ENCODE data around the gene ADARB1.
A peak's percentile ranks its signal among the peaks of the same experiment; 100 is the strongest.

The ADARB1 gene

DNA sequence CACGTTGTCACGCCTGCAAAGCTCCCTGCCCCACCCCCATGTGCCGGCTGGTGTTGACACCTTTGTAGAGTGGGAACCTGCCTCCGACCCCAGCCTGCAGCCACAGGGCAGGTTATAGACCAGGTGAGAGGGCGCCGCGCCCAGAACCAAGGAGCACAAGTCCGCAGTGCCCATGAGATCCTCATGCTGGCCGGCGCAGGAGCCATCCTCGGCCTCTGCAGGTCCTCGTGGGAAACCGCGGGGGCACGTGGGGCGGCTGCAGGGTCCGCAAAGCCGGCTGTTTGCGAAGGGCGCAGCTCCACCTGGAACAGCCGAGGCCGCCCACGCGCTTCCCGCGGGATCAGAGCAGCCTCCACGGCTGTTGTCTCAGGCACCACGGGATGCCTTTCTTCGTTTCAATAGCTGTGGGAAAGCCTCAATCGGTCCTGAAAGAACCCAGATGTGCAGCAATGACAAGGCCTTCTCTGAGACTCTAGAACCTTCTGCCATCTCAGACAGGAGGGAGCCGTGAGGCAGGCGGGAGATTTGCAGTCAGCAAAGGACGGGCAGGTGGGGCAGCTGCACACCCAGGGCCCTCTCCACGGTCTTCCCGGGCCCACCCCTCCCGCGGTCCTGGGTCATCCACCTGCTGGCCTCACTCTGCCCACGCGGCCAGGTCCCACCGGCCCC is 183.4 kb downstream of the ADARB1 start:
- DNase-seq = peak in 1 of 2 experiments; percentile 9

DNA sequence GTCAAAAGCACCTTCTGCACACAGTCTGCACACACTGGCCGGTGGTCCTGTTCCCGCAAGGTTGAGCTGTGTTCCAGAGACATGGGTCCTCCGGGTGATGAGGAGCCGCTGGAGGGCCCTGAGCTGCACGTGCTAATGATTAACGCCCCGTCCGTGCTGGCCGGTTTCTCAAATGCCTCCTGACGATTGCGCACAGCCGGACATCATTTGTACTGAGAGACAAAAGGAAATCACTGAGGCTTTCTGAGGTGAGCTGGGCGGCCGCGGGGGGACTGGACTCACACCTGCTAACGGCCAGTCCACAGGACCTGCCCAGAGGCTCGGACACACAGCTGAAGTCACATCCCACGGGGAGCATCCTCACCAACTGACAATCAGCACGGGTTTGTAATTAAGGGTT is 184.1 kb downstream of the ADARB1 start:
- DNase-seq = peak in 1 of 2 experiments; percentile 6

DNA sequence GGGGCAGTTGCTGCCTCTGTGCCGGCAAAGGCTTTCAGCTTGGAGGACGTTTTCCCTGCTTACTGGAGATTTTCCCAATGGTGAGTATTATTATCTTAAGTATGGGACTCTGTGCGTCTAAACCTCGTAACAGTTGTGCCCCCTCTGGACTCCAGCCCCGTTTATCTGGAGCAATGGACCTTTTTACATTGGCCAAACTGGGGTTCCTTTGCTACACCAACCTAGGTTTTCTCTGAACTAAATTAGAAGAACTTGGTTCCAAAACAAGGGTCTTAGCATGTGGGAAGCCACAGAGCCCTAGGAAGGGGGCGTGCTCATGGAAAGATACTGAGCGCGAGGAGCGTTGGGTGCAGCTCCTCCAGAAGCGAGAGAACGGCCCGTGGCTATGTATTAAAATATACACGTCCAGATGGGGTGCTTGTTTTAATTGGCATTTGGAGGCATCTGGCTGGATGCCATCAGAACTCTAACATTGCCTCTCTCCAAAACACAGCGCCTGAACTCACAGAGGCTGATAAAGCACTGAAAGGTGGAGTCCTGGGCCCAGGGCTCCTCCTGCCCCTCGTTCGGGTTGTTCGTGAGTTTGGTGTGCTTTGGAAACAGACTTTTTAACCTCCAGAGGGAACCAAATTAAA is 184.9 kb downstream of the ADARB1 start:
- peak in 1 of 2 experiments; percentile 6 for DNase-seq

DNA sequence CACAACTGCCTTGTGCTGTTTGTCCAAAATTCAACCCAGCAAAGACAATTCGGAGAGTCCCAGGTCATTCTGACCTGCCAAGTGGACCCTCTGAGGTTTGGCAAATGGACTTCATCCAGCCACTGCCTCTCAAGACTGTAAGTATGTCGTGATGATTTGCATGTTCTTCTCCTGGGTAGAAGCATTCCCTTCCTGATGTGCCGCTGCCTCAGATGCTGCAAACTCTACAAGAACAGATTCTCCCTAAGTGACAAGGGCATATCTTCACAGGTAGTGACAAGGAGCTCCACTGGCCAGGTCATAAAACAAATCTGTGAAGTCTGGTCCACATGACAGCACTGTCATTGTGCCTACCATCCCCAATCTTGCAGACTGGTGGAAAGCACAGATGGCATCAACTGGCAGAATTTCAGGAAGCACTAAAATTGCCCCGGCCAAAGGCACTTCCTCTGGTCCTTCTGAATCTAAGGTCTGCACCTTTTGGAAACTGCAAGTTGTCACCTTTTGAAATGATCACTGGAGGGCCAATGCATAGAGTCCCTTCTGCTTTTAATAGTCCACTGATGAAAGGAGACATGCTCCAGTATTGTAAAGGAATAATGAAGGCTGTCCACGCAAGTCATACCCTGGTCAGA is 185.9 kb downstream of the ADARB1 start:
- no peak for DNase-seq

DNA sequence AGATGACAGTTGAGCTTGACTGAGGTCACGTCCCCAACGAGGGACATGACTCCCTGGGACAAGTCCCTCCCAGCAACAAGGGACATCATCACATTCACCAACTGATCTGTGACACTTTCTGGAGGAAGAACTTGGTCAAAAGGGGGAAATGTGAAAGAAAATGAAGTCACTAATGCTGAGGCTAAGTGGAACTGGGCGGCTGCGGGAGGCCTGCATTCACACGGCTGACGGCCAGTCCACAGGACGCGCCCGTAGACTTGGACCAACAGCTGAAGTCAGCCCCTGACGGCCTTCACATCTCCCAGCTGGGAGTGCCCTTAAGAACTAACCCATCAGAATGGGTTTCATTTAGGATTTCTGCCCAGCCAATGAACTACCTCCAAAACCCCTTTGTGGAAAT is 186.7 kb downstream of the ADARB1 start:
- no peak for DNase-seq

DNA sequence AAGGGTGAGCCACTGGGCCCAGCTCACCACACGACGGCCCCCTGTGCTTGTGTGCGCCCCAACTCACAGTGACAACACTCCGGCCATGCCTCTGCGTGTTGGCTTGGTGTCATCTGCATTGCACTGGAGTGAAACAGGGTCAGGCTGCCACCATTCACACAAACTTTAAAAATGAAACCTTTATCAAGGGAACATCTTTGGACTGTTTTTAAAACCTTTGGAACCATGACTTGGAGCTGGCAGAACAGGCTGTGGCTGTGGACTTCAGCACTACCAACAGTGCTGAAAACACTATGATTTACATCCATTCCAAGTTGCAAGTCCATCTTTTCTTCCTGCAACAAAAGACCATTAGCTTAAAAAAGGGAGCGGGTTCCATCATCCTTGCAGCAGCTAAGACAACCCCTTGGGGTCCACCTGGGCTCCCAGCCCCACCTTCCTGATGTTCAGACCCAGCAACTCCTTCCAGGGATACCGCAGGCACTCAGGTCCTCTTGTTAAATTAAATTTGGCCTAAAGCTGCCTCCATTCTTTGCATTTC is 187.7 kb downstream of the ADARB1 start:
- no peak for DNase-seq

DNA sequence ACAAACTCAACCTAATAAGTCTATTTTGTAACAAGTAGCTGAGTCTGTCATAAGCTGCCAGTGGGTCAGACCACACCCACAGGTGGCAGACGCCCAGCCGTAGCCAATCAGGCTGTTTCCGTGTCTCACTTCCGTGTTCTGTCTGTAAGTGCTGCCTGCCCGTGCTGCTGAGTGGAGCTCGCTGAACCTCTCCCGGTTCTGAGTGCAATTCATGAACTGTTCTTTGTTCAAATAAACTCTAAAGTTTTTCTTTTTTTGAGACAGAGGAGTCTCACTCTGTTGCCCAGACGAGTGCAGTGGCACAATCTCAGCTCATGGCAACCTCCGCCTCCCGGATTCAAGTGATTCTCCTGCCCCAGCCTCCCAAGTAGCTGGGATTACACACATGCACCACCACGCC is 188.2 kb downstream of the ADARB1 start:
- peak in 1 of 2 experiments; percentile 9 for DNase-seq

DNA sequence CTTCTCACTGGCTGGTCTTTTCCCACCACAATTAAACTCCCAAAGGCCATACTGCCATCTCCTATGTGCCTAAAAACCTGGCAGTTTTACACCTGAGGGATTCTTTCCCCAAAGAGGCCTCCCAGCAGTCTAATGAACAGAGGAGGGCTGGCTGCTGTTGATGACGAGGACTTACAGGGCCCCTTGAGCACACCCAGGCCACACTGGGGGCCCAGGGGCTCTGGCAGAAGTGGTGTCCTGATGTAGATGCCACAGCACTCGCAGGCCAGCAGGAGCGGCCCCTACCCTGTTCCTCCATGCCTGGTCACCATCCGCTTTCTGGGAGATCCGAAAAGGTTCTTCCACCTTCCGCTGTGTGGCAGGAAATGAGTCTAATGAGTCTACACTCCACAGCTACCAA is 189.2 kb downstream of the ADARB1 start:
- DNase-seq = peak in 1 of 2 experiments; percentile 5

DNA sequence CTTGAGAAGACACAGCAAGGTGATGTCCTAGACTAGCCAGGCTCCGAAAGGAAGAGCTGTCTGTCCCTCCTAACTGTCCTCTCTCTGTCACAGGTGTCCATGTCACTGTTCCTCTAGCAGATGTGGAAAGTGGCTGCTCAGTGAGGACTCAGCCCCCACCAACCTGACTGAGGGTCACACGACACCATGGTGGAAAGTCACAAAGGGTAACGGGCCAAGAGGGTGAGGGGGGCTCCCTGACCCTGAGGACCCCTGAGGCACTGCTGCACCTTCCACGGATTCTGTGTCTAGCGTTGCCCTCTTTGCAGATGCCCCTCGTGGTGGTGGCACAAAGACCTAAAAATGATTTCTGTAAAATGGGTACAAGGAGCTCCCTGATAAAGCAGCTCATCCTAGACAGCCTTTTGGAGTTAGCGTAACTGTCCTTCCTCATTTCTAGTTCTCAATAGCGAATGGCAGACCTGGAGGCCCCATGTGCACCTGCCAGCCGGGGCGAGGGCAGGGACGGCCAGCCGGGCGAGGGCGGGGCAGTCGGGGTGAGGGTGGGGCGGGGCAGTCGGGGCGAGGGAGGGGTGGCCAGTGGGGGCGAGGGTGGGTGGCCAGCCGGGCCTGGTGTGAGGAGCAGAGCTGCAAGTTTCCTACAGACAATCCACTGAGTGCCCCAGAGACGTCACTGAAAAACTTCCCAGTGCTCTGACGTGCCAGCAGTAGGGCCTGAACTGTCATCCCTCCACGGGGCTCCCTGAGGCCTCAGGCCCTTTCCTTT is 189.9 kb downstream of the ADARB1 start:
- peak; percentile 7 to 10 for DNase-seq

DNA sequence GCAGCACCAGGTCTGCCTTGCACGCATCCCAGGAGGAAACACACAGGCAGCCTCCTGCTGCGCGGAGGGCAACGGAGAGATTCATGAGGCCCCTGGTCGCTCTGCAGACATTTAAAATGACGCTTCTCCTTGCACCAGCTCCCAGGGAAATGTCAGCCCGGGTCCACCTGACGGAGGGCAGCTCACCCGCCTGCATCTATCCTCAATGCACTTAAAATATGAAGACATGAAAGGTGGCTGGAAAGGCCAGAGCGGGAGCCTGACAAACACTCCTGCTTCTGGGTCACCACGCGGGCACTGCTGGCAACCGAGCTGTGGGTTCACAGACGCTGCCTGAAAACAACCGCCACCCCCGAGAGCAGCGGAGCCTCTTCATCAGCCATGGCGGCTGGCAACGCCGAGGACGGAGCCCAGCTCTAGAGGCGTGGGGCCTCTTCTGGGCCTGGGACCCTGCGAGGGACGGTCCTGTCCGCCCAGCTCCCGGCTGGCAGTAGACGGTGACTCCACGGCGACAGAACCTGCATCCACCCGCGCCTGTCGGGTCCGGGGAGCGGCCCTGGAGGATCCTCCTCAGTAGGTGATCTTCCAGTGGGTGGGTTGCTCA is 190.6 kb downstream of the ADARB1 start:
- DNase-seq = peak in 1 of 2 experiments; percentile 14

DNA sequence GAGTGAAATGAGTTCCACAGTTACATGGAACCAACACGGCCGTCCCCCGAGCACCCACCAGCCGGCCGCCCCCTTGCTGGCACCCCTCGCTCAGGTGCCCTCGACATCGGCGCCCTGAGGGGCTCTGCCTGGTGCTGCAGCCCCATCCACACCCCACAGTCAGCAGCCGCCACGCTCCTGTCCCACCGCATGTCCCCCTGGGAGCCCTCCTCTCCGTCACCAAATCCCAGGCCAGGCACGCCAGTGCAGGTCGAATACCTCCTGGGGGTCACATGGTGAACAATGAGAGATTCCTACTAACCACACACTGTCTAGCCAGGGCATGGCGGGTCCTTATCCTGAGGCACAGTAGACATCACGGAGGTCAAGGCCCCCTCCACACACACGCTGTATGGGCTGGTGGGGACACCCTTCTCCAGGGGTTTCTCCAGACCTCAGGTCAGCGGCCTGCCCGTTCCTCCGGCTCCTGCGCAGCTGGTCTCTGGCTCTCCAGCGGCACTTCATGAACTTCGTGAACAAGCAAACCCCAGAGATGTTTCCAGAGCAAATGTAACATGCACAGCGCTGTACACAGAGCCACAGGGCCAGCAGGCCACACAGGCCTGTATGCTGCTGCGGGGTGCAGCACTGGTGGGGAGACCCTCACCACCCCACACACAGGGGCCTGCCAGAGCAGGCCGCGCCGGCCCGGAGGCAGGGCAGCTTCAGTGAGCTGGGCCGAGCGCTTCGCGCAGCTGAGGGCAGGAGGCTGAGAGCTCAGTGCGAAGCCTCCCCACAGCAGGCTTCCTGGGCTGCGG is 191.5 kb downstream of the ADARB1 start:
- no peak for DNase-seq

DNA sequence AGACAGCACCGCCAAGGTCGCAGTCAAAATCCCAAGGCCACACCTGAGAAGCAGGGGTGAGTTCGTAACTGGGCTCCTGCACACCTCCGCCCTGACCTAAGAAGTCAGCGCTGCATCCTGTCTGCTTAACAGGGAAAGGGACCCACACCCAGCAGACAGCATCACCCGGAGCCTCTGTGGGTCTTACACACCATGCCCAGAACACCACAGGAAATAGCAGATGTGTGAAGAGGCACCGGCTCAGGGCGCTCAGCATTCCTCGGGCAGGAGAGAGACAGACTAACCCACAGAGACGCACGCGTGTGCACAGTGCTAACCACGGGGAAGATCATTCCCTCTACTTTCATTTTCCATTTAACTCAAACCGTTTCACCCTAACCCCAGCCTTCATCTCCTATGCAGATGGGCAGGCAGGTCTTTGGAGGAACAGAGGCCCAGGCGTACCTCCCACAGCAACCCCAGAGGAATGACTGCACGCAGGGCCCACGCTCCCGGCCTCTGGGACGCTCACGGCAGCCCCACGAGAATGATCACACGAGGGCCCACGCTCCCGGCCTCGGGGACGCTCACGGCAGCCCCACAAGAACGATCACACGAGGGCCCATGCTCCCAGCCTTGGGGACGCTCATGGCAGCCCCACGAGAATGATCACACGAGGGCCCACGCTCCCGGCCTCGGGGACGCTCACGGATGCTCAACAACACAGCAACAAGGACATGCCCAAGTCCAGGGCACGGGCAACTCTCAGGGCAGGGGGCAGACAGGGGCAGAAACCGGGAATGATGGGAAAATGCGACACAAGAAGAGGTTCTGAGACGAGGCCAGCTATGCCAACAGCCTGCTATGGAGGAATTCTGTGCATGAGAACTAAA is 192.4 kb downstream of the ADARB1 start:
- DNase-seq = peak; percentile 60 to 67

DNA sequence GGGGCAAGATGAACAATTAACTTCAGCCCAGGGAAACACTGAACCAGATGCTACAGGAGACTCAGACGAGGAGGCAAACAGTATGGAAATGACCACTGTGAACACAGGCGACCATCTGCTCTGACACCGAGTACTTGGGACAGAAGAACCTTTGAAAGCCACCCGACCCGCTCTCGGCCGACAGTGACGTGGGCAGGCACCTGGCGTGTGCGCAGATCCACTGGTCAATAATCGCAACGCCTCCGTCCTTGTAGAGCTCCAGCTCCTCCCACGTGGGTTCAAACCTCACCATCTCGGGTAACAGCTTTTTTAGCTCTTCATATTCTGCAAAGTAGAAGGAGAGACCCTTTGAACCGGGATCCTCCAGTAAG is 193.0 kb downstream of the ADARB1 start:
- DNase-seq = peak; percentile 13 to 14

DNA sequence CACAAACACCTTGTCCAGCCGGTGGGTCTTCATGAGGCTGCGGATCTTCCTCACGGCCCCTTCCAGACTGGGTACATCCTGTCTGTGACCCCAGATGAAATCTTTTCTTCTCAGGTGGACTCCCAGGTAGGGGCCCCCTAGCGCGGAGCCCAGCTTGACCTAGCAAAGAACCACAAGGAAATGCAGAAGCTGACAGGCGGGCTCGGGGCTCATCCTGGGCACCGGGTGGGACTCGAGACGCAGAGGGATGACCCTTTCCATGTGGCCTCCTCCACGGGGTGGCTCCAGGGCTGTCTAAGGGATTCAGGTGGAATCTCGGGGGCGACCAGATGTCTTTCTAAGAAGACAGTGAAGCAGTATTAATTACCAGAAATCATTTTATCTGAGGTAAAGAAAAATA is 195.5 kb downstream of the ADARB1 start:
- no peak for DNase-seq

DNA sequence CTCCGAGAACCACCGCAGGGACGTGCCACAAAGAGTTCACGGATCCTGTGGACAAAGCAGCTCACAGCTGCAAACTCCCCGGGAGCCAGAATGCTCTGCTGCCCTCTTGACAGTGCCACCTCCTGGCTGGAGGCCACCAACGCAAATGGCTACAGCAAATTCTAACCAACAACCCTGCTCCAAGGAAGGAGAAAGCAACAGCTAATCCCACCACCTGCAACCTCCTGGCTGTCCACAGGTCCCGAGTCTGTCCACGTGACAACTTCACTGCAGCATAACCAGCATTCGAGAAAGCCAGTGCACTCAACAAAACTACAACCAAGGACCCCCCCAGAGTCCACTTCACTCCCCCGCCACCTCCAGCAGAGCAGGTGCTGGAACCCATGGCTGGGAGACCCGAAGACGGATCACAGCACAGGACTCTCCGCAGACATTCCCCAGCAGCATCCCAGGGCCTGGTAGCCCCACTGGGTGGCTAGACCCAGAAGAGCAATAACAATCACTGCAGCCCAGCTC is 196.0 kb downstream of the ADARB1 start:
- no peak for DNase-seq
